ENCODE data around the gene OGDH.

The OGDH gene

GRCh38 chr7:44703921-44704320, 97.5 kb downstream of the OGDH start:
- Histone ChIP-seq H3K4me3 (ENCODE audit: low read length) (no peak overlapping the region), H3K9me3 (ENCODE audit: low read length) (peaks cover 10% of the 10 kb centered on the region), H3K4me1 (ENCODE audit: insufficient read depth, low read length) (no peaks in the 10 kb centered on the region), H3K36me3 (ENCODE audit: insufficient read depth, low read length) (peaks cover 52% of the 10 kb centered on the region), H2AFZ (ENCODE audit: low read depth, low read length) (no peak overlapping the region), H3K27me3 (ENCODE audit: insufficient read depth, low read length) (no peaks in the 10 kb centered on the region)

- Histone ChIP-seq H3K4me1 (ENCODE audit: insufficient read depth, low read length) (no peaks in the 10 kb centered on the region), H3K9me3 (ENCODE audit: low read length) (peaks cover 6% of the 10 kb centered on the region), H3K4me3 (ENCODE audit: low read length) (no peak overlapping the region), H3K36me3 (ENCODE audit: insufficient read depth, low read length) (peaks cover 45% of the 10 kb centered on the region), H3K27me3 (ENCODE audit: insufficient read depth, low read length) (no peaks in the 10 kb centered on the region), H2AFZ (ENCODE audit: low read depth, low read length) (no peak overlapping the region)
These were observed 99.0 kb downstream of the OGDH start for GRCh38 chr7:44705434-44705833.

GRCh38 chr7:44706788-44707557, 100.5 kb downstream of the OGDH start:
- H3K9me3 ChIP-seq (ENCODE audit: low read length): peaks cover 1% of the 10 kb centered on the region
- H3K4me1 ChIP-seq (ENCODE audit: insufficient read depth, low read length): no peaks in the 10 kb centered on the region
- H3K27me3 ChIP-seq (ENCODE audit: insufficient read depth, low read length): no peaks in the 10 kb centered on the region
- peaks cover 31% of the 10 kb centered on the region for H3K36me3 ChIP-seq (ENCODE audit: insufficient read depth, low read length)
- H3K4me3 ChIP-seq (ENCODE audit: low read length): no peak overlapping the region
- no peak overlapping the region for H2AFZ ChIP-seq (ENCODE audit: low read depth, low read length)

- Histone ChIP-seq H3K36me3 (ENCODE audit: insufficient read depth, low read length) (peaks cover 28% of the 10 kb centered on the region), H3K4me3 (ENCODE audit: low read length) (no peak overlapping the region), H2AFZ (ENCODE audit: low read depth, low read length) (no peak overlapping the region), H3K27me3 (ENCODE audit: insufficient read depth, low read length) (no peaks in the 10 kb centered on the region), H3K4me1 (ENCODE audit: insufficient read depth, low read length) (no peaks in the 10 kb centered on the region), H3K9me3 (ENCODE audit: low read length) (no peaks in the 10 kb centered on the region)
These were observed 101.3 kb downstream of the OGDH start for GRCh38 chr7:44707558-44708230.

GRCh38 chr7:44709011-44709915, 102.8 kb downstream of the OGDH start:
- Histone ChIP-seq H3K9me3 (ENCODE audit: low read length) (no peaks in the 10 kb centered on the region), H2AFZ (ENCODE audit: low read depth, low read length) (no peak overlapping the region), H3K27me3 (ENCODE audit: insufficient read depth, low read length) (no peaks in the 10 kb centered on the region), H3K4me1 (ENCODE audit: insufficient read depth, low read length) (no peaks in the 10 kb centered on the region), H3K4me3 (ENCODE audit: low read length) (no peak overlapping the region), H3K36me3 (ENCODE audit: insufficient read depth, low read length) (peaks cover 23% of the 10 kb centered on the region)

GRCh38 chr7:44709945-44710596, 103.6 kb downstream of the OGDH start:
- no peaks in the 10 kb centered on the region for H3K27me3 ChIP-seq (ENCODE audit: insufficient read depth, low read length)
- no peaks in the 10 kb centered on the region for H3K4me1 ChIP-seq (ENCODE audit: insufficient read depth, low read length)
- peaks cover 23% of the 10 kb centered on the region for H3K36me3 ChIP-seq (ENCODE audit: insufficient read depth, low read length)
- no peak overlapping the region for H3K4me3 ChIP-seq (ENCODE audit: low read length)
- H2AFZ ChIP-seq (ENCODE audit: low read depth, low read length): no peak overlapping the region
- no peaks in the 10 kb centered on the region for H3K9me3 ChIP-seq (ENCODE audit: low read length)

GRCh38 chr7:44711528-44711927, 105.1 kb downstream of the OGDH start:
- Histone ChIP-seq H3K36me3 (ENCODE audit: insufficient read depth, low read length) (peaks cover 19% of the 10 kb centered on the region), H3K4me1 (ENCODE audit: insufficient read depth, low read length) (no peaks in the 10 kb centered on the region), H3K4me3 (ENCODE audit: low read length) (no peak overlapping the region), H2AFZ (ENCODE audit: low read depth, low read length) (no peak overlapping the region), H3K27me3 (ENCODE audit: insufficient read depth, low read length) (no peaks in the 10 kb centered on the region), H3K9me3 (ENCODE audit: low read length) (no peaks in the 10 kb centered on the region)

- peaks cover 18% of the 10 kb centered on the region for H3K36me3 ChIP-seq (ENCODE audit: insufficient read depth, low read length)
- no peaks in the 10 kb centered on the region for H3K9me3 ChIP-seq (ENCODE audit: low read length)
- H2AFZ ChIP-seq (ENCODE audit: low read depth, low read length): no peak overlapping the region
- no peaks in the 10 kb centered on the region for H3K4me1 ChIP-seq (ENCODE audit: insufficient read depth, low read length)
- H3K27me3 ChIP-seq (ENCODE audit: insufficient read depth, low read length): no peaks in the 10 kb centered on the region
- no peak overlapping the region for H3K4me3 ChIP-seq (ENCODE audit: low read length)
These were observed 105.6 kb downstream of the OGDH start for GRCh38 chr7:44712012-44712411.

- no peaks in the 10 kb centered on the region for H3K9me3 ChIP-seq (ENCODE audit: low read length)
- H3K4me3 ChIP-seq (ENCODE audit: low read length): no peak overlapping the region
- H3K36me3 ChIP-seq (ENCODE audit: insufficient read depth, low read length): peaks cover 7% of the 10 kb centered on the region
- no peak overlapping the region for H2AFZ ChIP-seq (ENCODE audit: low read depth, low read length)
- H3K4me1 ChIP-seq (ENCODE audit: insufficient read depth, low read length): no peaks in the 10 kb centered on the region
- no peaks in the 10 kb centered on the region for H3K27me3 ChIP-seq (ENCODE audit: insufficient read depth, low read length)
These were observed 106.7 kb downstream of the OGDH start for GRCh38 chr7:44713141-44713540.

- no peaks in the 10 kb centered on the region for H3K4me1 ChIP-seq (ENCODE audit: insufficient read depth, low read length)
- peaks cover 5% of the 10 kb centered on the region for H3K36me3 ChIP-seq (ENCODE audit: insufficient read depth, low read length)
- no peak overlapping the region for H2AFZ ChIP-seq (ENCODE audit: low read depth, low read length)
- no peaks in the 10 kb centered on the region for H3K27me3 ChIP-seq (ENCODE audit: insufficient read depth, low read length)
- H3K4me3 ChIP-seq (ENCODE audit: low read length): no peak overlapping the region
- no peaks in the 10 kb centered on the region for H3K9me3 ChIP-seq (ENCODE audit: low read length)
These were observed 107.4 kb downstream of the OGDH start for GRCh38 chr7:44713680-44714335.

GRCh38 chr7:44716205-44716604, 109.8 kb downstream of the OGDH start:
- H2AFZ ChIP-seq (ENCODE audit: low read depth, low read length): no peak overlapping the region
- no peaks in the 10 kb centered on the region for H3K9me3 ChIP-seq (ENCODE audit: low read length)
- no peaks in the 10 kb centered on the region for H3K36me3 ChIP-seq (ENCODE audit: insufficient read depth, low read length)
- H3K4me1 ChIP-seq (ENCODE audit: insufficient read depth, low read length): no peaks in the 10 kb centered on the region
- no peak overlapping the region for H3K4me3 ChIP-seq (ENCODE audit: low read length)
- H3K27me3 ChIP-seq (ENCODE audit: insufficient read depth, low read length): no peaks in the 10 kb centered on the region

- Histone ChIP-seq H3K36me3 (ENCODE audit: insufficient read depth, low read length) (no peaks in the 10 kb centered on the region), H3K4me1 (ENCODE audit: insufficient read depth, low read length) (no peaks in the 10 kb centered on the region), H2AFZ (ENCODE audit: low read depth, low read length) (no peak overlapping the region), H3K9me3 (ENCODE audit: low read length) (no peaks in the 10 kb centered on the region), H3K4me3 (ENCODE audit: low read length) (no peak overlapping the region), H3K27me3 (ENCODE audit: insufficient read depth, low read length) (no peaks in the 10 kb centered on the region)
These were observed 113.9 kb downstream of the OGDH start for GRCh38 chr7:44720301-44720700.
